Liver (tissue), 3 donors: ENCODE data around the gene ANKEF1.

Source experiments
- CTCF ChIP-seq: fragments of 150-350 bp; IDR thresholded peaks from 2 replicates; pipeline ENCODE4 v1.5.1; 2017; ENCODE audit warnings: improper control_type of control experiment, low read depth, low read length; ENCODE audit not compliant: missing input control
- EGR1 ChIP-seq, 2 donors: IDR thresholded peaks; 2 replicates each; pipeline ENCODE4 v1.6.1; 2016 to 2018; ENCODE audit warnings: antibody characterized with exemption in 2 of 2, low read depth in 2 of 2
- SP1 ChIP-seq: IDR thresholded peaks from 2 replicates; pipeline ENCODE4 v1.6.1; 2018; ENCODE audit warnings: antibody characterized with exemption, mild to moderate bottlenecking
- ZBTB33 ChIP-seq: IDR thresholded peaks from 2 replicates; pipeline ENCODE4 v1.6.1; 2016; ENCODE audit warnings: antibody characterized with exemption
- donor health status: healthy.
- donor health status: healthy.

- TF ChIP-seq CTCF = no peak
- no peak for TF ChIP-seq SP1
- no peak for TF ChIP-seq ZBTB33
- TF ChIP-seq EGR1 (IDR thresholded peaks at IDR 0.05; ENCODE audit: low read depth in 2 of 2) = no peak
These were observed 49.0 kb upstream of the ANKEF1 start for GRCh38 chr20:9985773-9986172.
